Measurements from ENCODE around the gene PXDN.

Gene PXDN

DNA sequence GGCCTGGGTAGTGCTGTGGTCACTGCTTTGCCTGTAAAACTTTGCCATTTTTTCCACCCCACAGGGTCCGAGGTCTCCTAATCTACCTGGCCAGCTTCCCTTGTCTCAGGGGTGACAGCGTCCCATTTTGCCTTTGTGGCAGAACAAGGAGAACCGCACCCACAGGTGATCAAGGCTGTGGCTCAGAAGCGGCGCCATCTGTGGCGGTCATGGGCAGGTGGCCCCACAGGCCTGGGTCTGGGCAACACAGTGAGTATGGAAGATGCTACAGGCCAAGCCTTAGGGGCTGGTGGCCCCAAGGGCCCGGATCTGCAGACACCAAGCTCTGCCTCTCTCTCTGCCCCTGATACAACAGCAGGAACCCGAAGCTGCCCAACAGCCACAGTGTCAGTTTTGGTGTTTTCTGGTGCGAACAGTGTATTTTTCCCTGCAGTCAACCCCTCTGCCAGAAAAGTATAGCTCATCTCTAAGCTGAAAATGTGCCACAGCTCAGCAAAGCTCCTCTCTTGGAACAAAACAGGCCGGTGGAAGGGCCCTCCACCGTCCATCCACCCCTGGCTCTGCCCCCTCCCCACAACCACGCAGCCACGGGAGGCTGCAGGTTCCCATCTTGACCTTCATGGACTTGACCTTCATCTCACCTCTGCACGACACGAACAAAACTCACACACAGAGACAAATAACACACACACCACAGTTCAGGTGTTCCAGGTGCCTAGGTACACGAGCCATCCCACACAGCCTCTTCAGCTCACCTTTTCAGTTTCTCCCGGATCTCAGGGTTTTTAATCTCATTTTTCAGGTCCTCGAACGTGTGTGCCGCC is 96.7 kb downstream of the PXDN start:
- ChIA-PET POLR2A (no interaction called here), CTCF (interaction anchor here (0.6 kb wide), 1 partner anchor 344 kb away, joined by 3 read pairs; no protein-coding TSS in a partner anchor)
- H3K27ac ChIP-seq (ENCODE audit: extremely low read depth, low read depth, low read length), result no peak overlapping the region
- peaks cover 0 to 76% of the 10 kb centered on the region in 2 experiments for H3K36me3 ChIP-seq (ENCODE audit: control insufficient read depth in 2 of 2, insufficient read depth in 1 of 2, low read length in 2 of 2)
- no peak overlapping the region for H3K4me3 ChIP-seq (ENCODE audit: low read depth, low read length)
- no peaks in the 10 kb centered on the region for H3K9me3 ChIP-seq (ENCODE audit: control insufficient read depth, insufficient read depth, low read depth, low read length)
- TF ChIP-seq SCRT2 (tag by site-specific recombination; IDR thresholded peaks at IDR 0.05), result no peak
- TF ChIP-seq ZNF354C (tag by site-specific recombination; IDR thresholded peaks at IDR 0.05; ENCODE audit: borderline replicate concordance, low read depth), result no peak
- no peak for TF ChIP-seq ZNF26 (tag by site-specific recombination; IDR thresholded peaks at IDR 0.05)
- no peak for TF ChIP-seq ZSCAN30 (tag by site-specific recombination; IDR thresholded peaks at IDR 0.05)
- TF ChIP-seq ZNF571 (tag by site-specific recombination; IDR thresholded peaks at IDR 0.05), result no peak
- no peak for TF ChIP-seq MEIS1 (CRISPR knock-in tag; IDR thresholded peaks at IDR 0.05; ENCODE audit: borderline replicate concordance)
- no peak for TF ChIP-seq ZNF473 (tag by site-specific recombination; IDR thresholded peaks at IDR 0.05)
- TF ChIP-seq ZNF223 (tag by site-specific recombination; IDR thresholded peaks at IDR 0.05), result no peak
- TF ChIP-seq YY2 (tag by site-specific recombination; IDR thresholded peaks at IDR 0.05), result no peak
- no peak for TF ChIP-seq FEZF1 (tag by site-specific recombination; IDR thresholded peaks at IDR 0.05)
- TF ChIP-seq ZNF629 (tag by site-specific recombination; IDR thresholded peaks at IDR 0.05), result no peak
- TF ChIP-seq ZBTB48 (tag by site-specific recombination; IDR thresholded peaks at IDR 0.05), result no peak
- no peak for TF ChIP-seq ZFP3 (tag by site-specific recombination; IDR thresholded peaks at IDR 0.05; ENCODE audit: low read depth)
- TF ChIP-seq CTCF (tag by site-specific recombination; IDR thresholded peaks at IDR 0.05), result no peak
- TF ChIP-seq ZNF133 (tag by site-specific recombination; IDR thresholded peaks at IDR 0.05), result no peak
- TF ChIP-seq ZNF248 (tag by site-specific recombination; IDR thresholded peaks at IDR 0.05), result no peak
- TF ChIP-seq, protein P1, sequence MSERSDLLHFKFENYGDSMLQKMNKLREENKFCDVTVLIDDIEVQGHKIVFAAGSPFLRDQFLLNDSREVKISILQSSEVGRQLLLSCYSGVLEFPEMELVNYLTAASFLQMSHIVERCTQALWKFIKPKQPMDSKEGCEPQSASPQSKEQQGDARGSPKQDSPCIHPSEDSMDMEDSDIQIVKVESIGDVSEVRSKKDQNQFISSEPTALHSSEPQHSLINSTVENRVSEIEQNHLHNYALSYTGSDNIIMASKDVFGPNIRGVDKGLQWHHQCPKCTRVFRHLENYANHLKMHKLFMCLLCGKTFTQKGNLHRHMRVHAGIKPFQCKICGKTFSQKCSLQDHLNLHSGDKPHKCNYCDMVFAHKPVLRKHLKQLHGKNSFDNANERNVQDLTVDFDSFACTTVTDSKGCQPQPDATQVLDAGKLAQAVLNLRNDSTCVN (tag by site-specific recombination; optimal IDR thresholded peaks at IDR 0.05), result no peak
- TF ChIP-seq ZNF311 (tag by site-specific recombination; IDR thresholded peaks at IDR 0.05; ENCODE audit: borderline replicate concordance), result no peak
- TF ChIP-seq ZNF621 (tag by site-specific recombination; IDR thresholded peaks at IDR 0.05), result no peak
- no peak for TF ChIP-seq SP3 (tag by site-specific recombination; IDR thresholded peaks at IDR 0.05)
- no peaks in the 10 kb centered on the region for H3K4me1 ChIP-seq (ENCODE audit: control insufficient read depth, insufficient read depth, low read length)

- no peak overlapping the region for H3K27ac ChIP-seq (ENCODE audit: extremely low read depth, low read depth, low read length)
- no peaks in the 10 kb centered on the region for H3K4me1 ChIP-seq (ENCODE audit: control insufficient read depth, insufficient read depth, low read length)
- H3K9me3 ChIP-seq (ENCODE audit: control insufficient read depth, insufficient read depth, low read depth, low read length), result no peaks in the 10 kb centered on the region
- ChIA-PET CTCF (no interaction called here), POLR2A (no interaction called here)
- H3K4me3 ChIP-seq (ENCODE audit: low read depth, low read length), result no peak overlapping the region
- peaks cover 0 to 66% of the 10 kb centered on the region in 2 experiments for H3K36me3 ChIP-seq (ENCODE audit: control insufficient read depth in 2 of 2, insufficient read depth in 1 of 2, low read length in 2 of 2)
- TF ChIP-seq PRDM2 (tag by site-specific recombination; IDR thresholded peaks at IDR 0.05; ENCODE audit: borderline replicate concordance) (no peak), SP3 (tag by site-specific recombination; IDR thresholded peaks at IDR 0.05) (no peak), MYNN (tag by site-specific recombination; IDR thresholded peaks at IDR 0.05; ENCODE audit: borderline replicate concordance) (no peak), ZNF521 (tag by site-specific recombination; IDR thresholded peaks at IDR 0.05) (no peak), ZNF426 (tag by site-specific recombination; IDR thresholded peaks at IDR 0.05) (no peak)
Observed at GRCh38 chr2:1645761-1646476, 98.4 kb downstream of the PXDN start.

All from HEK293 (cell line).